Stimulated activated naive CD8-positive, alpha-beta T cell treated with anti-CD3 and anti-CD28 coated beads, Interleukin-15, Interleukin-2, amounts not matched to agents 100 U/mL and 50 U/mL, for 24 hours (primary cell): ENCODE data around the gene OR51B4.
"Not testable (repeated sequence)": the region's sequence is repeated elsewhere in the genome, so short reads cannot be mapped to it uniquely, and the experiment has no call there.

Source experiments
- ATAC-seq: fragments of 150-1000 bp; cut with Tn5 transposase; one replicate; pipeline ENCODE4 v1.10.0; 2021
- DNase-seq: peaks from one replicate; pipeline ENCODE4 v3.0.0; 2021

OR51B4 gene

GRCh38 chr11:5272395-5273017 is 29.2 kb downstream of the OR51B4 start:
- DNase-seq (no peak), ATAC-seq (no peak)

- ATAC-seq = no peak
- no peak for DNase-seq
These were observed 32.0 kb downstream of the OR51B4 start, which contains the start of gene HBE1 for GRCh38 chr11:5269715-5270147. HBE1 (minus strand) TSS chr11:5269945; CDS start chr11:5269890, 55 bp downstream.

GRCh38 chr11:5267033-5267563 is 34.6 kb downstream of the OR51B4 start:
- DNase-seq (no peak), ATAC-seq (no peak)

- DNase-seq (no peak), ATAC-seq (no peak)
These were observed 35.1 kb downstream of the OR51B4 start for GRCh38 chr11:5266609-5267008.

- no peak for DNase-seq
- ATAC-seq = no peak
These were observed 35.9 kb downstream of the OR51B4 start for GRCh38 chr11:5265832-5266231.

GRCh38 chr11:5258543-5259262 is 43.0 kb downstream of the OR51B4 start:
- no peak for DNase-seq
- ATAC-seq = no peak

- DNase-seq (no peak), ATAC-seq (no peak)
These were observed 44.5 kb downstream of the OR51B4 start for GRCh38 chr11:5257296-5257695.

- not testable (repeated sequence) for ATAC-seq, DNase-seq
These were observed 46.9 kb downstream of the OR51B4 start, which contains the start of gene HBG2 for GRCh38 chr11:5254646-5255413. HBG2 (minus strand) TSS chr11:5254781; CDS start chr11:5254728, 53 bp downstream.

- not testable (repeated sequence) for DNase-seq, ATAC-seq
These were observed 47.7 kb downstream of the OR51B4 start for GRCh38 chr11:5254023-5254422.

GRCh38 chr11:5253440-5253839 is 48.3 kb downstream of the OR51B4 start:
- not testable (repeated sequence) for DNase-seq

GRCh38 chr11:5252919-5253265 is 48.9 kb downstream of the OR51B4 start:
- no peak for ATAC-seq

More at GRCh38 chr11:5253440-5253839, 48.3 kb downstream of the OR51B4 start:
- not testable (repeated sequence) for ATAC-seq

GRCh38 chr11:5252192-5252918 is 49.4 kb downstream of the OR51B4 start:
- DNase-seq = no peak

More at GRCh38 chr11:5252919-5253265, 48.9 kb downstream of the OR51B4 start:
- no peak for DNase-seq

GRCh38 chr11:5251746-5252145 is 50.0 kb downstream of the OR51B4 start:
- no peak for ATAC-seq
- DNase-seq = no peak

More at GRCh38 chr11:5252192-5252918, 49.4 kb downstream of the OR51B4 start:
- ATAC-seq = no peak
